HepG2 (cell line): ENCODE data around the gene HLA-B. TPM values are rescaled to one million over a fixed set of nuclear protein-coding genes. Genes with fewer than 3 reads are reported as not detected.

Experiments
- ATAC-seq: fragments of 200-7000 bp; cut with Tn5 transposase; 3 replicates; pipeline ENCODE4 v1.9.1; 2020; ENCODE audit warnings: mild to moderate bottlenecking, moderate library complexity
- BruUV-seq: library from RNA; stranded (reverse); fragments of 400-500 nt; replicated peaks from 2 replicates; lab custom pipeline; 2021; lab: Mats Ljungman, UMichigan
- CTCF ChIA-PET: fragments of 300-600 bp; formaldehyde crosslinking; extraction: SDS; loops from one replicate; lab custom pipeline; 2021; ENCODE audit warnings: low total read pairs, inconsistent platforms, low intra/inter-chr PET ratio; lab: Yijun Ruan, JAX
- POLR2A ChIA-PET: fragments of 350-600 bp; sonication (Branson Sonifier 250); formaldehyde crosslinking; loops from one replicate; lab custom pipeline; 2020; ENCODE audit warnings: antibody characterized with exemption, inconsistent platforms; lab: Yijun Ruan, JAX
- DNase-seq: peaks from one replicate; pipeline ENCODE4 v3.0.0-alpha.2; 2015; ENCODE audit warnings: low spot score
- FAIRE-seq: peaks from 3 replicates; lab custom pipeline; 2011; peaks lifted over from hg19 to GRCh38; lab: Jason Lieb, UNC
- H2AFZ ChIP-seq: one replicate; pipeline ENCODE4 v1.6.1; 2011; ENCODE audit warnings: low read length, inconsistent platforms
- H3K27ac ChIP-seq: fragments of 300-600 bp; 3 replicates; pipeline ENCODE4 v1.8.0; 2011; ENCODE audit warnings: mixed run types, mild to moderate bottlenecking, mixed read lengths, low read length, inconsistent platforms; ENCODE audit not compliant: insufficient read depth; ENCODE audit errors: extremely low read length
- H3K27me3 ChIP-seq, 2 experiments: fragments of 200-600 bp in 1 of 2; 2 replicates in 1 of 2; 3 replicates in 1 of 2; pipeline versions ENCODE4 v1.6.0 to v1.8.0; 2011; ENCODE audit warnings: low read length in 2 of 2, mild to moderate bottlenecking in 2 of 2, moderate library complexity in 2 of 2, inconsistent platforms in 1 of 2; ENCODE audit not compliant: insufficient read depth in 2 of 2, control insufficient read depth in 1 of 2
- H3K36me3 ChIP-seq, 2 experiments: fragments of 200-600 bp in 1 of 2; replicated peaks in 1 of 2; 2 replicates in 1 of 2; 3 replicates in 1 of 2; pipeline versions ENCODE4 v1.5.1 to v1.8.0; 2011; ENCODE audit warnings: low read length in 2 of 2, inconsistent platforms in 1 of 2; ENCODE audit not compliant: insufficient read depth in 2 of 2, control insufficient read depth in 1 of 2
- H3K4me1 ChIP-seq: 2 replicates; pipeline ENCODE4 v1.5.1; 2012; ENCODE audit warnings: low read length, inconsistent platforms; ENCODE audit not compliant: insufficient read depth
- H3K4me2 ChIP-seq: 2 replicates; pipeline ENCODE4 v1.6.0; 2011; ENCODE audit warnings: low read depth, low read length, inconsistent platforms
- H3K4me3 ChIP-seq, 3 experiments: fragments of 200-600 bp in 1 of 3; sonication (generic), shearing (Covaris generic) in 1 of 3; replicated peaks in 1 of 3; 2 replicates each; pipeline ENCODE4 v1.5.1; 2011 to 2016; ENCODE audit warnings: low read length in 3 of 3, inconsistent platforms in 2 of 3, low read depth in 2 of 3, mild to moderate bottlenecking in 2 of 3, control low read depth in 1 of 3, mixed read lengths in 1 of 3; ENCODE audit not compliant: insufficient read depth in 1 of 3
- H3K79me2 ChIP-seq: one replicate; pipeline ENCODE4 v1.6.1; 2011; ENCODE audit warnings: low read length, inconsistent platforms; ENCODE audit not compliant: insufficient read depth
- H3K9ac ChIP-seq: 2 replicates; pipeline ENCODE4 v1.6.0; 2011; ENCODE audit warnings: mild to moderate bottlenecking, low read depth, low read length, inconsistent platforms; ENCODE audit not compliant: insufficient read depth
- H3K9me3 ChIP-seq: 2 replicates; pipeline ENCODE4 v1.5.1; 2012; ENCODE audit warnings: mild to moderate bottlenecking, low read length
- H4K20me1 ChIP-seq: 2 replicates; pipeline ENCODE4 v1.6.0; 2011; ENCODE audit warnings: inconsistent platforms, mild to moderate bottlenecking, low read length, moderate library complexity; ENCODE audit not compliant: insufficient read depth
- HOXA7 ChIP-seq: sonication (generic); formaldehyde crosslinking; IDR thresholded peaks from 2 replicates; pipeline ENCODE4 v1.8.1; 2022; ENCODE audit warnings: mild to moderate bottlenecking, missing genetic modification reagents, moderate library complexity
- MIER2 ChIP-seq: IDR thresholded peaks from 2 replicates; pipeline ENCODE4 v1.6.1; 2016; ENCODE audit warnings: missing biosample characterization, missing genetic modification reagents
- NFATC3 ChIP-seq: sonication (generic); formaldehyde crosslinking; IDR thresholded peaks from 2 replicates; pipeline ENCODE4 v1.5.1; 2020; ENCODE audit warnings: mild to moderate bottlenecking, missing genetic modification reagents
- PCBP2 ChIP-seq: fragments of 200-400 bp; formaldehyde crosslinking; optimal IDR thresholded peaks from 2 replicates; pipeline ENCODE3; 2018; ENCODE audit warnings: low read length, low read depth; ENCODE audit not compliant: poor library complexity, severe bottlenecking
- U2AF1 ChIP-seq: fragments of 200-400 bp; formaldehyde crosslinking; optimal IDR thresholded peaks from 2 replicates; pipeline ENCODE3; 2017; ENCODE audit warnings: mild to moderate bottlenecking, low read depth, low read length
- ZC3H4 ChIP-seq: sonication (generic); formaldehyde crosslinking; IDR thresholded peaks from 2 replicates; pipeline ENCODE4 v1.4.0; 2020; ENCODE audit warnings: missing genetic modification reagents, borderline replicate concordance
- WGBS: methylation state at CpG from one replicate; pipeline ENCODE4 v1.1.6; 2017; ENCODE audit warnings: low lambda C conversion rate; 5-methylcytosine and 5-hydroxymethylcytosine counted together
- in situ Hi-C: cut with HindIII; loops from 2 replicates; pipeline ENCODE4 v1.10.0; 2017; ENCODE audit warnings: low pct_unique_long_range_greater_than_20kb; ENCODE audit not compliant: extremely low pct_ligation_motif_present
- intact Hi-C: fragments of 100-400 bp; cut with micrococcal nuclease; formaldehyde crosslinking; loops from one replicate; pipeline ENCODE4 v1.10.0; 2022; ENCODE audit not compliant: unreplicated experiment
- polyA plus RNA-seq, 8 experiments: library from polyadenylated mRNA; depleted of rRNA in 3 of 8; stranded (reverse) in 7 of 8; unstranded in 1 of 8; fragments of >200 nt; fragmentation: Illumina TruSeq in 4 of 8; extraction: Trizol in 4 of 8; gene quantifications; 2 replicates each; pipeline versions ENCODE4 v1.2.1 to v1.2.3, GENCODE V29; 2011 to 2016; ENCODE audit warnings: low read depth in 4 of 8, missing spikeins in 1 of 8, mixed read lengths in 1 of 8; ENCODE audit not compliant: insufficient read depth in 1 of 8
- total RNA-seq, 5 experiments: library from RNA; depleted of rRNA; stranded (reverse); fragments of >200 nt; fragmentation: Illumina TruSeq; extraction: Trizol; gene quantifications; 2 replicates each; pipeline ENCODE4 v1.2.3, GENCODE V29; 2016; ENCODE audit warnings: low read depth in 1 of 5

The HLA-B gene
- total and polyA plus RNA-seq, 2 of the 13 experiments (the other 11 are each of a cell fraction or from before 2014, with no cell fraction given) = 35.3 to 88.9 TPM

GRCh38 chr6:31351401-31352309 is 5.3 kb downstream of the HLA-B start:
- FAIRE-seq (no peak), ATAC-seq (no peak), DNase-seq (no peak)
- no peak overlapping the region for H3K4me3 ChIP-seq
- H3K36me3 ChIP-seq = no peaks in the 10 kb centered on the region
- no peak overlapping the region for H2AFZ ChIP-seq
- no peaks in the 10 kb centered on the region for H3K9me3 ChIP-seq
- H3K27me3 ChIP-seq = peaks cover 0 to 11% of the 10 kb centered on the region in 2 experiments; a peak in 1 of 5 replicates
- H3K79me2 ChIP-seq = no peaks in the 10 kb centered on the region
- peaks cover 9% of the 10 kb centered on the region; the same call in 1 of the 2 replicates for H3K4me1 ChIP-seq
- no peaks in the 10 kb centered on the region for H4K20me1 ChIP-seq
- intact Hi-C loops (no loop called here), in situ Hi-C loops (loop anchor here (5.0 to 25.0 kb wide), 2 partner anchors 84 to 1464 kb away; no protein-coding TSS in a partner anchor)
- no peak for TF ChIP-seq MIER2
- TF ChIP-seq U2AF1 = no peak
- TF ChIP-seq ZC3H4 = no peak
- TF ChIP-seq PCBP2 = no peak
- H3K27ac ChIP-seq = no peak overlapping the region
- no TSS peak for BruUV-seq
- H3K9ac ChIP-seq = no peak overlapping the region
- no peak overlapping the region for H3K4me2 ChIP-seq
- CTCF ChIA-PET = no interaction called here
- 24% methylated on average over 8 of the region's 8 CpGs for WGBS
- POLR2A ChIA-PET = no interaction called here

DNA sequence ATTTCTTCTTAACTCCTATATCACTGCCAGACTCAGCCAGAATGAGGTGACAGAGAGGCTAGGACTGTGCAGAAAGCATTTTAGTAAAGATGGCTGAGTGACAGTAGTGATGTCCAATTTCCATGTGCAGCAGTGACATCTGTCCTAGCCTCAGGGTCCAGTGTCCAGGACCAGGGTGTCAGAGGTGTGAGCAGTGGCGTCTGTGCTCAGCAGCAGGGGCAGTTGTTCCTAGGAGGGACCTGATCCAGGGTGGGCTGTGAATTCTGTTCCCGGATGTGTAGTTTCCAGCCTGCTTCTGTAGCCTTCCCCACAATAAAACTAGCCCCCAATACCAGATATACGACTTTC is 6.0 kb downstream of the HLA-B start:
- no peak for TF ChIP-seq HOXA7 (CRISPR knock-in tag)
- no peak for TF ChIP-seq NFATC3
- in situ Hi-C loops = loop anchor here (5.0 to 25.0 kb wide), 2 partner anchors 84 to 1464 kb away; no protein-coding TSS in a partner anchor
- ATAC-seq (no peak), DNase-seq (no peak), FAIRE-seq (no peak)
- BruUV-seq = no TSS peak
- Histone ChIP-seq H3K9ac (no peak overlapping the region), H3K27ac (no peak overlapping the region), H3K79me2 (no peaks in the 10 kb centered on the region), H3K36me3 (no peaks in the 10 kb centered on the region), H3K4me2 (no peak overlapping the region), H3K4me1 (peaks cover 9% of the 10 kb centered on the region; the same call in 1 of the 2 replicates), H2AFZ (no peak overlapping the region), H3K9me3 (no peaks in the 10 kb centered on the region), H3K4me3 (no peak overlapping the region), H3K27me3 (peaks cover 0 to 11% of the 10 kb centered on the region in 2 experiments; a peak in 1 of 5 replicates), H4K20me1 (no peaks in the 10 kb centered on the region)
- 0% methylated on average over 3 of the region's 3 CpGs for WGBS
- intact Hi-C loops = no loop called here
- ChIA-PET POLR2A (no interaction called here), CTCF (no interaction called here)
